ENCODE results near the gene ROR1. TPM values are rescaled to one million over a fixed set of nuclear protein-coding genes. Genes with fewer than 3 reads are reported as not detected.

Gene ROR1
- total RNA-seq, 1 experiment from 2014 or later = 56.3 TPM

- H3K4me3 Mint-ChIP-seq = no peak overlapping the region
- no peaks in the 10 kb centered on the region for H3K27me3 Mint-ChIP-seq (ENCODE audit: low read depth)
- ChIA-PET CTCF (no interaction called here), POLR2A (no interaction called here)
- peaks cover 24% of the 10 kb centered on the region for H3K36me3 Mint-ChIP-seq
- ATAC-seq (no peak), DNase-seq (ENCODE audit: low spot score) (no peak)
- H3K9me3 Mint-ChIP-seq = peaks cover 30% of the 10 kb centered on the region
- H3K27ac Mint-ChIP-seq = no peak overlapping the region
- TF ChIP-seq ZNF317 (CRISPR knock-in tag; IDR thresholded peaks at IDR 0.05; ENCODE audit: borderline replicate concordance, low read depth) (no peak), GTF2I (CRISPR knock-in tag; conservative IDR thresholded peaks at IDR 0.05) (0 out of 2 replicates have a peak, but pooled peaks have one; percentile 24)
- H3K4me1 Mint-ChIP-seq = peaks cover 11% of the 10 kb centered on the region
Observed at GRCh38 chr1:63958556-63958955, 184.7 kb downstream of the ROR1 start.

GRCh38 chr1:63960326-63960725 lies 186.5 kb downstream of the ROR1 start:
- no peak overlapping the region for H3K27ac Mint-ChIP-seq
- TF ChIP-seq, protein P1, sequence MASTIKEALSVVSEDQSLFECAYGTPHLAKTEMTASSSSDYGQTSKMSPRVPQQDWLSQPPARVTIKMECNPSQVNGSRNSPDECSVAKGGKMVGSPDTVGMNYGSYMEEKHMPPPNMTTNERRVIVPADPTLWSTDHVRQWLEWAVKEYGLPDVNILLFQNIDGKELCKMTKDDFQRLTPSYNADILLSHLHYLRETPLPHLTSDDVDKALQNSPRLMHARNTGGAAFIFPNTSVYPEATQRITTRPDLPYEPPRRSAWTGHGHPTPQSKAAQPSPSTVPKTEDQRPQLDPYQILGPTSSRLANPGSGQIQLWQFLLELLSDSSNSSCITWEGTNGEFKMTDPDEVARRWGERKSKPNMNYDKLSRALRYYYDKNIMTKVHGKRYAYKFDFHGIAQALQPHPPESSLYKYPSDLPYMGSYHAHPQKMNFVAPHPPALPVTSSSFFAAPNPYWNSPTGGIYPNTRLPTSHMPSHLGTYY (CRISPR knock-in tag; IDR thresholded peaks at IDR 0.05) = no peak
- TF ChIP-seq ELF4 (CRISPR knock-in tag; IDR thresholded peaks at IDR 0.05; ENCODE audit: low read depth) = no peak
- TF ChIP-seq RORB (CRISPR knock-in tag; IDR thresholded peaks at IDR 0.05) = no peak
- no peak for TF ChIP-seq ZNF138 (CRISPR knock-in tag; conservative IDR thresholded peaks at IDR 0.05)
- no peak for TF ChIP-seq TP53 (CRISPR knock-in tag; IDR thresholded peaks at IDR 0.05)
- no peak for TF ChIP-seq ZNF232 (CRISPR knock-in tag; IDR thresholded peaks at IDR 0.05)
- TF ChIP-seq, protein P2, sequence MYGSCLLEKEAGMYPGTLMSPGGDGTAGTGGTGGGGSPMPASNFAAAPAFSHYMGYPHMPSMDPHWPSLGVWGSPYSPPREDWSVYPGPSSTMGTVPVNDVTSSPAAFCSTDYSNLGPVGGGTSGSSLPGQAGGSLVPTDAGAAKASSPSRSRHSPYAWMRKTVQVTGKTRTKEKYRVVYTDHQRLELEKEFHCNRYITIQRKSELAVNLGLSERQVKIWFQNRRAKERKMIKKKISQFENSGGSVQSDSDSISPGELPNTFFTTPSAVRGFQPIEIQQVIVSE (CRISPR knock-in tag; IDR thresholded peaks at IDR 0.05; ENCODE audit: borderline replicate concordance) = no peak
- TF ChIP-seq, protein P3, sequence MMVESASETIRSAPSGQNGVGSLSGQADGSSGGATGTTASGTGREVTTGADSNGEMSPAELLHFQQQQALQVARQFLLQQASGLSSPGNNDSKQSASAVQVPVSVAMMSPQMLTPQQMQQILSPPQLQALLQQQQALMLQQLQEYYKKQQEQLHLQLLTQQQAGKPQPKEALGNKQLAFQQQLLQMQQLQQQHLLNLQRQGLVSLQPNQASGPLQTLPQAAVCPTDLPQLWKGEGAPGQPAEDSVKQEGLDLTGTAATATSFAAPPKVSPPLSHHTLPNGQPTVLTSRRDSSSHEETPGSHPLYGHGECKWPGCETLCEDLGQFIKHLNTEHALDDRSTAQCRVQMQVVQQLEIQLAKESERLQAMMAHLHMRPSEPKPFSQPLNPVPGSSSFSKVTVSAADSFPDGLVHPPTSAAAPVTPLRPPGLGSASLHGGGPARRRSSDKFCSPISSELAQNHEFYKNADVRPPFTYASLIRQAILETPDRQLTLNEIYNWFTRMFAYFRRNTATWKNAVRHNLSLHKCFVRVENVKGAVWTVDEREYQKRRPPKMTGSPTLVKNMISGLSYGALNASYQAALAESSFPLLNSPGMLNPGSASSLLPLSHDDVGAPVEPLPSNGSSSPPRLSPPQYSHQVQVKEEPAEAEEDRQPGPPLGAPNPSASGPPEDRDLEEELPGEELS (CRISPR knock-in tag; IDR thresholded peaks at IDR 0.05) = no peak
- TF ChIP-seq ZNF671 (CRISPR knock-in tag; IDR thresholded peaks at IDR 0.05) = no peak
- TF ChIP-seq ZMAT4 (CRISPR knock-in tag; IDR thresholded peaks at IDR 0.05) = no peak
- no peak overlapping the region for H3K4me3 Mint-ChIP-seq
- peaks cover 11% of the 10 kb centered on the region for H3K36me3 Mint-ChIP-seq
- DNase-seq (ENCODE audit: low spot score) = no peak
- POLR2A ChIA-PET = no interaction called here
- peaks cover 13% of the 10 kb centered on the region for H3K4me1 Mint-ChIP-seq
- no peak for ATAC-seq
- no peaks in the 10 kb centered on the region for H3K27me3 Mint-ChIP-seq (ENCODE audit: low read depth)
- H3K9me3 Mint-ChIP-seq = peaks cover 16% of the 10 kb centered on the region
- CTCF ChIA-PET = interaction anchor here (1.0 kb wide), 1 partner anchor 268 kb away, joined by 3 read pairs; no protein-coding TSS in a partner anchor

GRCh38 chr1:63966016-63966415 lies 192.2 kb downstream of the ROR1 start:
- no peak overlapping the region for H3K4me3 Mint-ChIP-seq
- H3K27me3 Mint-ChIP-seq (ENCODE audit: low read depth) = no peaks in the 10 kb centered on the region
- POLR2A ChIA-PET = no interaction called here
- H3K4me1 Mint-ChIP-seq = peaks cover 23% of the 10 kb centered on the region
- peaks cover 19% of the 10 kb centered on the region for H3K36me3 Mint-ChIP-seq
- no peak overlapping the region for H3K27ac Mint-ChIP-seq
- DNase-seq (ENCODE audit: low spot score) (no peak), ATAC-seq (no peak)
- CTCF ChIA-PET = no interaction called here
- peaks cover 25% of the 10 kb centered on the region for H3K9me3 Mint-ChIP-seq
- TF ChIP-seq ZNF232 (CRISPR knock-in tag; IDR thresholded peaks at IDR 0.05) (no peak), IRF1 (CRISPR knock-in tag; IDR thresholded peaks at IDR 0.05) (no peak), CBFB (CRISPR knock-in tag; IDR thresholded peaks at IDR 0.05; ENCODE audit: low read depth) (no peak), RORB (CRISPR knock-in tag; IDR thresholded peaks at IDR 0.05) (no peak), KAT7 (CRISPR knock-in tag; IDR thresholded peaks at IDR 0.05; ENCODE audit: borderline replicate concordance) (no peak), TP53 (CRISPR knock-in tag; IDR thresholded peaks at IDR 0.05) (no peak), TCF7 (CRISPR knock-in tag; IDR thresholded peaks at IDR 0.05; ENCODE audit: low read depth) (no peak), USF1 (CRISPR knock-in tag; IDR thresholded peaks at IDR 0.05) (no peak), NR2C2 (CRISPR knock-in tag; IDR thresholded peaks at IDR 0.05) (no peak)
- TF ChIP-seq, protein P3 (CRISPR knock-in tag; IDR thresholded peaks at IDR 0.05) = no peak
- TF ChIP-seq, protein P4, sequence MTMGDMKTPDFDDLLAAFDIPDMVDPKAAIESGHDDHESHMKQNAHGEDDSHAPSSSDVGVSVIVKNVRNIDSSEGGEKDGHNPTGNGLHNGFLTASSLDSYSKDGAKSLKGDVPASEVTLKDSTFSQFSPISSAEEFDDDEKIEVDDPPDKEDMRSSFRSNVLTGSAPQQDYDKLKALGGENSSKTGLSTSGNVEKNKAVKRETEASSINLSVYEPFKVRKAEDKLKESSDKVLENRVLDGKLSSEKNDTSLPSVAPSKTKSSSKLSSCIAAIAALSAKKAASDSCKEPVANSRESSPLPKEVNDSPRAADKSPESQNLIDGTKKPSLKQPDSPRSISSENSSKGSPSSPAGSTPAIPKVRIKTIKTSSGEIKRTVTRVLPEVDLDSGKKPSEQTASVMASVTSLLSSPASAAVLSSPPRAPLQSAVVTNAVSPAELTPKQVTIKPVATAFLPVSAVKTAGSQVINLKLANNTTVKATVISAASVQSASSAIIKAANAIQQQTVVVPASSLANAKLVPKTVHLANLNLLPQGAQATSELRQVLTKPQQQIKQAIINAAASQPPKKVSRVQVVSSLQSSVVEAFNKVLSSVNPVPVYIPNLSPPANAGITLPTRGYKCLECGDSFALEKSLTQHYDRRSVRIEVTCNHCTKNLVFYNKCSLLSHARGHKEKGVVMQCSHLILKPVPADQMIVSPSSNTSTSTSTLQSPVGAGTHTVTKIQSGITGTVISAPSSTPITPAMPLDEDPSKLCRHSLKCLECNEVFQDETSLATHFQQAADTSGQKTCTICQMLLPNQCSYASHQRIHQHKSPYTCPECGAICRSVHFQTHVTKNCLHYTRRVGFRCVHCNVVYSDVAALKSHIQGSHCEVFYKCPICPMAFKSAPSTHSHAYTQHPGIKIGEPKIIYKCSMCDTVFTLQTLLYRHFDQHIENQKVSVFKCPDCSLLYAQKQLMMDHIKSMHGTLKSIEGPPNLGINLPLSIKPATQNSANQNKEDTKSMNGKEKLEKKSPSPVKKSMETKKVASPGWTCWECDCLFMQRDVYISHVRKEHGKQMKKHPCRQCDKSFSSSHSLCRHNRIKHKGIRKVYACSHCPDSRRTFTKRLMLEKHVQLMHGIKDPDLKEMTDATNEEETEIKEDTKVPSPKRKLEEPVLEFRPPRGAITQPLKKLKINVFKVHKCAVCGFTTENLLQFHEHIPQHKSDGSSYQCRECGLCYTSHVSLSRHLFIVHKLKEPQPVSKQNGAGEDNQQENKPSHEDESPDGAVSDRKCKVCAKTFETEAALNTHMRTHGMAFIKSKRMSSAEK (CRISPR knock-in tag; IDR thresholded peaks at IDR 0.05; ENCODE audit: borderline replicate concordance) = no peak
